HG02981 (cell line): Measurements from ENCODE around the gene PIEZO2.

ENCODE experiments used
- ATAC-seq: cut with Tn5 transposase; IDR thresholded peaks from one replicate; pipeline ENCODE4 v1.9.1; 2021; ENCODE audit warnings: mild to moderate bottlenecking, moderate library complexity; ENCODE audit not compliant: unreplicated experiment

Gene PIEZO2

GRCh38 chr18:10901329-10901728 is 248.0 kb downstream of the PIEZO2 start:
- no peak for ATAC-seq

- no peak for ATAC-seq
Observed at GRCh38 chr18:10900435-10900834, 248.9 kb downstream of the PIEZO2 start.

GRCh38 chr18:10899481-10899880 is 249.9 kb downstream of the PIEZO2 start:
- ATAC-seq: no peak

- no peak for ATAC-seq
Observed at GRCh38 chr18:10898417-10898974, 250.9 kb downstream of the PIEZO2 start.

- ATAC-seq: no peak
Observed at GRCh38 chr18:10896851-10897250, 252.5 kb downstream of the PIEZO2 start.

GRCh38 chr18:10895976-10896375 is 253.4 kb downstream of the PIEZO2 start:
- no peak for ATAC-seq

GRCh38 chr18:10894501-10894900 is 254.9 kb downstream of the PIEZO2 start:
- no peak for ATAC-seq

GRCh38 chr18:10893761-10894160 is 255.6 kb downstream of the PIEZO2 start:
- ATAC-seq: no peak

- no peak for ATAC-seq
Observed at GRCh38 chr18:10893196-10893595, 256.2 kb downstream of the PIEZO2 start.

GRCh38 chr18:10892786-10893185 is 256.6 kb downstream of the PIEZO2 start:
- no peak for ATAC-seq

GRCh38 chr18:10890022-10890421 is 259.3 kb downstream of the PIEZO2 start:
- no peak for ATAC-seq

- peak; percentile 82 for ATAC-seq
Observed at GRCh38 chr18:10878703-10879102, 270.7 kb downstream of the PIEZO2 start.

GRCh38 chr18:10877987-10878386 is 271.4 kb downstream of the PIEZO2 start:
- peak; percentile 51 for ATAC-seq

GRCh38 chr18:10875811-10876210 is 273.6 kb downstream of the PIEZO2 start:
- no peak for ATAC-seq

GRCh38 chr18:10872304-10872703 is 277.1 kb downstream of the PIEZO2 start:
- no peak for ATAC-seq

GRCh38 chr18:10864722-10865121 is 284.6 kb downstream of the PIEZO2 start:
- ATAC-seq: no peak

- no peak for ATAC-seq
Observed at GRCh38 chr18:10863026-10863425, 286.3 kb downstream of the PIEZO2 start.

- no peak for ATAC-seq
Observed at GRCh38 chr18:10860928-10861327, 288.4 kb downstream of the PIEZO2 start.

GRCh38 chr18:10860382-10860781 is 289.0 kb downstream of the PIEZO2 start:
- ATAC-seq: no peak

GRCh38 chr18:10858477-10858876 is 290.9 kb downstream of the PIEZO2 start:
- ATAC-seq: no peak

GRCh38 chr18:10856132-10856531 is 293.2 kb downstream of the PIEZO2 start:
- ATAC-seq: no peak

GRCh38 chr18:10852385-10853303 is 296.7 kb downstream of the PIEZO2 start:
- ATAC-seq: no peak
